RWPE2 (cell line): Measurements from ENCODE around the gene RETREG1.

ENCODE experiments used
- ATAC-seq: fragments of 200-7000 bp; cut with Tn5 transposase; 3 replicates; pipeline ENCODE4 v1.9.1; 2021; ENCODE audit warnings: low read depth
- DNase-seq: peaks from one replicate; pipeline ENCODE4 v3.0.0-alpha.2; 2020; ENCODE audit warnings: low spot score
- H3K27ac ChIP-seq: fragments of 450-650 bp; 2 replicates; pipeline ENCODE4 v1.5.1; 2017; ENCODE audit warnings: mild to moderate bottlenecking; ENCODE audit not compliant: poor library complexity, severe bottlenecking
- H3K27me3 ChIP-seq: fragments of 250-450 bp; sonication (Bioruptor Pico); 2 replicates; pipeline ENCODE4 v1.5.1; 2021; ENCODE audit warnings: mild to moderate bottlenecking, moderate library complexity; ENCODE audit not compliant: insufficient read depth, poor library complexity, severe bottlenecking
- H3K36me3 ChIP-seq: fragments of 250-450 bp; sonication (Bioruptor Pico); 2 replicates; pipeline ENCODE4 v1.5.1; 2020; ENCODE audit warnings: low read depth, mild to moderate bottlenecking, moderate library complexity
- H3K4me1 ChIP-seq: fragments of 250-450 bp; sonication (Bioruptor Pico); 2 replicates; pipeline ENCODE4 v1.5.1; 2021; ENCODE audit warnings: mild to moderate bottlenecking, moderate library complexity; ENCODE audit not compliant: insufficient read depth, poor library complexity, severe bottlenecking
- H3K4me3 ChIP-seq: fragments of 250-450 bp; sonication (Bioruptor Pico); 2 replicates; pipeline ENCODE4 v1.5.1; 2021; ENCODE audit warnings: mild to moderate bottlenecking, moderate library complexity; ENCODE audit not compliant: severe bottlenecking
- H3K9me3 ChIP-seq: fragments of 250-450 bp; sonication (Bioruptor Pico); 2 replicates; pipeline ENCODE4 v1.5.1; 2021; ENCODE audit warnings: mild to moderate bottlenecking, moderate library complexity; ENCODE audit not compliant: severe bottlenecking
- CTCF ChIP-seq: fragments of 450-650 bp; IDR thresholded peaks from one replicate; pipeline ENCODE4 v1.5.1; 2017; ENCODE audit warnings: mild to moderate bottlenecking, moderate library complexity; ENCODE audit not compliant: poor library complexity, severe bottlenecking

RETREG1 gene

GRCh38 chr5:16579142-16579847 lies 37.5 kb downstream of the RETREG1 start:
- H3K9me3 ChIP-seq, result no peaks in the 10 kb centered on the region
- peaks cover 16% of the 10 kb centered on the region for H3K4me1 ChIP-seq
- TF ChIP-seq CTCF, result no peak
- ATAC-seq (no peak), DNase-seq (no peak)
- H3K4me3 ChIP-seq, result no peak overlapping the region
- no peak overlapping the region for H3K27ac ChIP-seq
- H3K36me3 ChIP-seq, result no peaks in the 10 kb centered on the region
- H3K27me3 ChIP-seq, result no peaks in the 10 kb centered on the region

GRCh38 chr5:16578474-16578883 lies 38.3 kb downstream of the RETREG1 start:
- no peak for ATAC-seq
- H3K9me3 ChIP-seq, result no peaks in the 10 kb centered on the region
- H3K27me3 ChIP-seq, result no peaks in the 10 kb centered on the region
- no peak overlapping the region for H3K4me3 ChIP-seq
- no peaks in the 10 kb centered on the region for H3K36me3 ChIP-seq
- TF ChIP-seq CTCF, result no peak
- no peak for DNase-seq
- H3K4me1 ChIP-seq, result peaks cover 16% of the 10 kb centered on the region
- no peak overlapping the region for H3K27ac ChIP-seq

GRCh38 chr5:16577677-16578076 lies 39.1 kb downstream of the RETREG1 start:
- no peaks in the 10 kb centered on the region for H3K9me3 ChIP-seq
- H3K4me3 ChIP-seq, result no peak overlapping the region
- ATAC-seq, result no peak
- no peak overlapping the region for H3K27ac ChIP-seq
- H3K36me3 ChIP-seq, result no peaks in the 10 kb centered on the region
- H3K27me3 ChIP-seq, result no peaks in the 10 kb centered on the region
- no peak for TF ChIP-seq CTCF
- H3K4me1 ChIP-seq, result peaks cover 16% of the 10 kb centered on the region
- no peak for DNase-seq

- Histone ChIP-seq H3K36me3 (no peaks in the 10 kb centered on the region), H3K4me3 (no peak overlapping the region), H3K9me3 (no peaks in the 10 kb centered on the region), H3K27me3 (no peaks in the 10 kb centered on the region), H3K27ac (peak overlapping the region; percentile 20), H3K4me1 (peaks cover 12% of the 10 kb centered on the region)
- no peak for TF ChIP-seq CTCF
- no peak for DNase-seq
- ATAC-seq, result peak; percentile 98
Observed at GRCh38 chr5:16574789-16575721, 41.7 kb downstream of the RETREG1 start.
